ENCODE measurements around the gene ITM2A. TPM values are rescaled to one million over a fixed set of nuclear protein-coding genes. Genes with fewer than 3 reads are reported as not detected.

Gene ITM2A
- total RNA-seq (2014; rRNA removed), result not detected in 2 replicates
- not detected for polyA plus RNA-seq (2012)

GRCh38 chrX:79366873-79367749 is at the start of gene ITM2A:
Gene ITM2A, minus strand, starts transcription at chrX:79367334. Its CDS starts 119 bp downstream, at chrX:79367215.
- DNase-seq (ENCODE audit: low read depth), result no peak

GRCh38 chrX:79415056-79415455 is 47.9 kb upstream of the ITM2A start:
- DNase-seq (ENCODE audit: low read depth), result no peak

- no peak for DNase-seq (ENCODE audit: low read depth)
Observed at GRCh38 chrX:79413963-79414362, 46.8 kb upstream of the ITM2A start.

DNA sequence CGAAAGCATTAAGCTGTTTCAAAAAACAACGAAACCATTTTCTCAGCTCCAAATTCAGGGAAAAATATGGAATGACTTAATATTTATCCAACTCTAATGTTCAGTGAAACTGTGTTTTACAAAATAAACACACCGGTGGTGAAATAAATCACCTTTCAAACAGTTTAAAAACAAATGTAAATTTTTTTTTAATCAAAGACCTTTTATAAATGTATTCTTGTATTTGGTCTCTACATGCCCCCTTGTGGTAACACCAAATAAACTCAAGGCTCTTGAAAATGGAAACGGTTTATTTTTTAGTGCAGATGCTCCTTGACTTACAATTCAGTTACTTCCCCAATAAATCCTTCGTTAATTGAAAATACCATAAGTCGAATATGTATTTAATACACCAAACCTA is 45.8 kb upstream of the ITM2A start:
- DNase-seq (ENCODE audit: low read depth), result no peak

- no peak for DNase-seq (ENCODE audit: low read depth)
Observed at GRCh38 chrX:79412166-79412565, 45.0 kb upstream of the ITM2A start.

DNA sequence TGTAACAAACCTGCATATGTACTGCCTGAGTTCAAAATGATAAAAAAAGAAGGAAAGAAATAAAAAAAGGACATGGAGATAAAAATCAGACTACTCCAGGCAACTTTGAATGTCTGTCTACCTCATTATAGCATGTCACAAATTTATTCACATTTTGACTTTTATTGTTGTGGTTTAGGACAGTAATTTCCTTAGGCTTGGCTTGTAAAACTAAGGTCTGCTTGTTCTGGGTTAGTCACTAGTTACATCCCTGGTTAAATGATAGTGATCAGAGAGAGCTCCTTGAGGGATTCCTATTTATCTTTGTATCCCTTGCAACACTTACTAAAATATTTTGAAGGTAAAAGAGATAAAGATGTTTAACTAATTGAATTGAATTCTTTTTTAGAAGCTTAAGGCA is 42.5 kb upstream of the ITM2A start:
- no peak for DNase-seq (ENCODE audit: low read depth)

- DNase-seq (ENCODE audit: low read depth), result no peak
Observed at GRCh38 chrX:79408623-79409322, 41.6 kb upstream of the ITM2A start.

GRCh38 chrX:79400623-79401022 is 33.5 kb upstream of the ITM2A start:
- DNase-seq (ENCODE audit: low read depth), result no peak

GRCh38 chrX:79375340-79375739 is 8.2 kb upstream of the ITM2A start:
- DNase-seq (ENCODE audit: low read depth), result no peak

- no peak for DNase-seq (ENCODE audit: low read depth)
Observed at GRCh38 chrX:79371640-79372039, 4.5 kb upstream of the ITM2A start.

DNA sequence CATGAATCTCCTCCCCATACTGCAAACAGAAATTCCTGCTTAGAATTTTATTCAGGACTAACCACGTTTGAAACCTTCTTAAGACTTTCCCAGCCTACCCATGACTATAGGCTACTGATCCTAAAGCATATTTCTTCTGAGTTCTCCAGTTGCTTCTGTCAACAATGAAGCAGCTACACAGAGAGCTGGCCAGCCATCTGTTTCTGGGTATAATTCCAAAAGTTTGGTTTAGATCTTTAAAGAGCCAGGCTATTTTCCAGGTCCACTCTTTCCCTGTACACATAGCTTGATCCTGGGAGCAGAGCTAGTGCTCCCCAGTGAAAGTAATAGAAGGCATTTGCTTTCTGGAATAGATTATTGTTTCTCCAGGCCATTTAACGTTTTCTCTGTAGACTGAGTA is 4.0 kb upstream of the ITM2A start:
- DNase-seq (ENCODE audit: low read depth), result no peak

GRCh38 chrX:79369871-79370270 is 2.7 kb upstream of the ITM2A start:
- DNase-seq (ENCODE audit: low read depth), result no peak

DNA sequence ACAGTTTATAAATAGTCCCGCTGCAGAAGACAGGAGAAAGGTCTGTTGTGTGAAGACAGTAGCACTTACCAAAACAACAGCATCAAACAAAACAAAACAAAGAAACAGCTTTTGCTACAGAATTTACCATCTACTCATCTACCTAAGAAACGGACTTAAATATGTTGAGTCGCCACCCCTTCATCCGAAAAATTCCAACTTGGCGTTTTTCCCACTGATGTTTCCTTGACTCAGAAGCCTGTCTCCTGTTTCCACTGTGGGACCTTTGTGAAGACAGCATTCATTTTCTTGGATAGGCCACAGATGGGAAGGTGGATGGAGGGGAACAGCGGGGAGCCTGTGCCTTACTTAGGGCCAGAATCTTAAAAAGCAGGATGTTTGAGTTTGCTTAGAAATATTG is 1.3 kb upstream of the ITM2A start:
- DNase-seq (ENCODE audit: low read depth), result no peak

GRCh38 chrX:79367907-79368306 is 773 bp upstream of the ITM2A start:
- DNase-seq (ENCODE audit: low read depth), result no peak

DNA sequence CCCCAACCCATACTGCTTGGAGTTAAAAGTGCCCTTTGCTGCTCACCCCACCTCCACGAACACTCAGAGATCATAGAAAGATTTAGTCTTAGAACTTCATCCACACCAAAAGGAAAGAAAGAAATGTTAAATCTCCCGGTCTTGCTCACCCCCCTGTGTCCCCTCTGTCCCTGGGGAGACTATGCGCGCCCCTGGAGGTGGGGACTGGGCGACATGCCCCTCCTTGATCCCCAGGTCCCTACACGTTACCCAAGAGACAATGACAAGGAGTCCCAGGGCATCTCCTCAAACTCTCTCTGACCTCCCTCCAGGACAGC is 620 bp downstream of the ITM2A start:
- DNase-seq (ENCODE audit: low read depth), result no peak

- no peak for DNase-seq (ENCODE audit: low read depth)
Observed at GRCh38 chrX:79365591-79365990, 1.5 kb downstream of the ITM2A start.

GRCh38 chrX:79364306-79364705 is 2.8 kb downstream of the ITM2A start:
- DNase-seq (ENCODE audit: low read depth), result no peak

DNA sequence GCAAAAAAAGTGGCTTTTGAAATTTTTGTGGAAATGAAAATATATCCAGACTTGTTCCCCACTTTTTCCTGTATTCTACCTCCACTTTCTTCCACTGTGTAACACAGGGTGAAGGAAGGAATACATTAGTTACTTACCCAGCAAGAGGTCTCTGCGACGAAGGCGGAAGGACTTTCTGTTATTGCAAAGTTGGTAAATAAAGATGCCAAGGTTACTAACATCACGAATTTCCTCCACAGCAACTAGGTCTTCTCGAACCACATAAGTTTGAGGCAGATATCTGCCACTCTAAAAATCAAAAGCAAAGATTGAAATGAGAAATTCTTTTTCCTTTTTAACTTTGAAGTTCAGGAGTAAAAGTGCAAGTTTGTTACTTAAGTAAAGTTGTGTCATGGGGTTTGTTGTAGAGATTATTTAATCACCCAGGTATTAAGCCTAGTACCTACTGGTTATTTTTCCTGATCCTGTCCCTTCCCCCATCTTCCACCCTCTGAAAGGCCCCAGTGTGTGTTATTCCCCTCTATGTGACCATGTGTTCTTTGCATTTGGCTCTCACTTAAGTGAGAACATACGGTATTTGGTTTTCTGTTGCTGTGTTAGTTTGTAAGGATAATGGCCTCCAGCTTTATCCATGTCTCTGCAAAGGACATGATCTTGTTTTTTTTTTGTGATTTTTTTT is 5.8 kb downstream of the ITM2A start:
- DNase-seq (ENCODE audit: low read depth), result no peak

DNA sequence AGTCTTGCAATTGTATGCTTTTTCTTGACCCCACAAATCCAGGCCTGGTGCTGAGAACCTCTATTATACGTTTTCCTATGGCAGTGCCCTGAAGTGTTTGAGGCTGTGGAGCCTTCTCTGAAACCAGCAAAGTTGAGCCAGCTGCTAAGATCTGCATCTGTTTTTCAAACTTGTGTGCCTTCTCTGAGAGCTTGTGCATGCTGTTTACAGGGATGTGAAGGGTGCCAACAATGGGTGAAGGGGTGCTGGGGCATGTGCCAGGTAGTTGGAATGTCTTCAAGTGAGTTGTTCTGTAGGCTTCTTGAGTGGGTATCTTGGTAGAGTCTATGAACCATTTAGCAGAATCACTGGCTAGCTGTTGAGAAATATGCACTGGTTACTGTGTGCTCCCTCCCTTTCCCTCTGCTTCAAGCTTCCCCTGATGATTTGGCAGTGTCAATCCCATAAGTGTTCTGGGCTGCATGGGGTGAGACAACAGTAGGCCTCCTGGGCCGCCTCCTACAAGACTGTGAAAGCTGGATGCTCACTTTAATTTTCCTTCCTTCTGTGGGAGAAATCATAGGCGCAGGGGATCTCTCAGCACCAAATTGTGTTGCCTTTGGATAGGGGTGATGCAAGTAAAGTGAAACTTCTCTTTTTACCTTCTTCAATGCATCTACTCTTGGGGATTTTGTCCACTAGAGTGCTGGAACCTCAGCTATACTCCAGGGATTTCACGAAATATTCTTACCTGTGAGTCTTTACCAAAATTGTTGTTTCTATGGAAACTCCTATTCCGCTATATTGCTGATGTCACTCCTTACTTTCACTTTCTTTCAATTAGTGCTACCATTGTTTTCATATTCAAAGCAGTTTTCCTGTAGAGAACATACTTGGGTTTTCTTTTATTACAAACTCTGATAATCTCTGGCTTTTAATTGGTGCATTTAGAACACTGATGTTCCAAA is 30.0 kb downstream of the ITM2A start:
- DNase-seq (ENCODE audit: low read depth), result no peak

- no peak for DNase-seq (ENCODE audit: low read depth)
Observed at GRCh38 chrX:79330022-79330421, 37.1 kb downstream of the ITM2A start.

- DNase-seq (ENCODE audit: low read depth), result no peak
Observed at GRCh38 chrX:79325263-79325958, 41.7 kb downstream of the ITM2A start.

Measured in LHCN-M2 (cell line).